ENCODE measurements around the gene SPINK9. TPM values are rescaled to one million over a fixed set of nuclear protein-coding genes. Genes with fewer than 3 reads are reported as not detected.

The SPINK9 gene
- total RNA-seq, 4 donors from 2014 or later = not detected

GRCh38 chr5:148378670-148379069, 43.3 kb downstream of the SPINK9 start:
- Histone ChIP-seq H3K27me3 (no peaks in the 10 kb centered on the region), H3K9me3 (no peaks in the 10 kb centered on the region), H3K27ac (no peak overlapping the region), H3K4me1 (peaks cover 0 to 8% (median 6%) of the 10 kb centered on the region in 4 donors), H3K4me3 (no peak overlapping the region), H3K36me3 (no peaks in the 10 kb centered on the region)
- TF ChIP-seq CTCF (IDR thresholded peaks at IDR 0.05) (no peak), EP300 (IDR thresholded peaks at IDR 0.05; ENCODE audit: low read depth) (no peak)
- WGBS, 2 donors (ENCODE audit: low coverage in 1 of 2) = 58 to 86% methylated on average over 2 to 3 of the region's 3 CpGs
- intact Hi-C loops (cut with DNase I; ENCODE audit: low total_unique reads) (loop anchor here (10.0 kb wide), 1 partner anchor 204 kb away; no protein-coding TSS in a partner anchor), in situ Hi-C loops (cut with MboI; ENCODE audit: low pct_ligation_motif_present in 1 of 4, low pct_unique_long_range_greater_than_20kb in 1 of 4, low sequenced_read_pairs in 3 of 4) (loop anchor here in 2 of 4 donors (10.0 kb wide), 1 partner anchor 194 kb away; no protein-coding TSS in a partner anchor)
- no peak for DNase-seq

GRCh38 chr5:148379340-148379739, 44.0 kb downstream of the SPINK9 start:
- Histone ChIP-seq H3K27ac (no peak overlapping the region), H3K4me1 (peaks cover 0 to 11% (median 7%) of the 10 kb centered on the region in 4 donors), H3K9me3 (no peaks in the 10 kb centered on the region), H3K27me3 (no peaks in the 10 kb centered on the region), H3K4me3 (no peak overlapping the region), H3K36me3 (no peaks in the 10 kb centered on the region)
- no peak for DNase-seq
- no peak for TF ChIP-seq EP300 (IDR thresholded peaks at IDR 0.05; ENCODE audit: low read depth)
- TF ChIP-seq POLR2AphosphoS5 (IDR thresholded peaks at IDR 0.05) = no peak
- no peak for TF ChIP-seq POLR2A (IDR thresholded peaks at IDR 0.05)
- no peak for TF ChIP-seq CTCF (IDR thresholded peaks at IDR 0.05)
- intact Hi-C loops (cut with DNase I; ENCODE audit: low total_unique reads) (loop anchor here (10.0 kb wide), 1 partner anchor 205 kb away; no protein-coding TSS in a partner anchor), in situ Hi-C loops (cut with MboI; ENCODE audit: low pct_ligation_motif_present in 1 of 4, low pct_unique_long_range_greater_than_20kb in 1 of 4, low sequenced_read_pairs in 3 of 4) (loop anchor here in 2 of 4 donors (10.0 kb wide), 1 partner anchor 195 kb away; no protein-coding TSS in a partner anchor)

GRCh38 chr5:148381906-148382305, 46.5 kb downstream of the SPINK9 start:
- intact Hi-C loops (cut with DNase I; ENCODE audit: low total_unique reads) = no loop called here
- no peak for TF ChIP-seq CTCF (IDR thresholded peaks at IDR 0.05)
- no peak for TF ChIP-seq EP300 (IDR thresholded peaks at IDR 0.05; ENCODE audit: low read depth)
- no peaks in the 10 kb centered on the region for H3K27me3 ChIP-seq
- no peak for DNase-seq
- H3K27ac ChIP-seq = no peak overlapping the region
- no peaks in the 10 kb centered on the region for H3K36me3 ChIP-seq
- no peak overlapping the region for H3K4me3 ChIP-seq
- no peaks in the 10 kb centered on the region for H3K9me3 ChIP-seq
- H3K4me1 ChIP-seq = peaks cover 11 to 36% (median 28%) of the 10 kb centered on the region in 4 donors
- in situ Hi-C loops (cut with MboI; ENCODE audit: low pct_ligation_motif_present in 1 of 4, low pct_unique_long_range_greater_than_20kb in 1 of 4, low sequenced_read_pairs in 3 of 4) = no loop called here
- 99 to 100% methylated on average over 3 of the region's 3 CpGs for WGBS, 2 donors (ENCODE audit: low coverage in 1 of 2)

GRCh38 chr5:148382961-148383360, 47.6 kb downstream of the SPINK9 start:
- Histone ChIP-seq H3K36me3 (no peaks in the 10 kb centered on the region), H3K27ac (peak overlapping the region; percentile 79 to 96 (median 92)), H3K4me1 (peaks cover 11 to 39% (median 28%) of the 10 kb centered on the region in 4 donors), H3K4me3 (peak overlapping the region in 3 of 4 donors; percentile 71 to 95 (median 94)), H3K27me3 (no peaks in the 10 kb centered on the region), H3K9me3 (no peaks in the 10 kb centered on the region)
- 39 to 52% methylated on average over 2 to 4 of the region's 4 CpGs for WGBS, 2 donors (ENCODE audit: low coverage in 1 of 2)
- DNase-seq = no peak
- TF ChIP-seq CTCF (IDR thresholded peaks at IDR 0.05) (no peak), POLR2AphosphoS5 (IDR thresholded peaks at IDR 0.05) (no peak), EP300 (IDR thresholded peaks at IDR 0.05; ENCODE audit: low read depth) (no peak), POLR2A (IDR thresholded peaks at IDR 0.05) (no peak)
- in situ Hi-C loops (cut with MboI; ENCODE audit: low pct_ligation_motif_present in 1 of 4, low pct_unique_long_range_greater_than_20kb in 1 of 4, low sequenced_read_pairs in 3 of 4) (no loop called here), intact Hi-C loops (cut with DNase I; ENCODE audit: low total_unique reads) (no loop called here)

Measured in transverse colon (tissue), 4 donors.